ENCODE results near the gene BTBD8. TPM values are rescaled to one million over a fixed set of nuclear protein-coding genes. Genes with fewer than 3 reads are reported as not detected.

The BTBD8 gene
- total RNA-seq, 1 experiment from 2014 or later, result 2.8 TPM

- BruUV-seq (replicated peaks), result no TSS peak
- TF ChIP-seq SIN3A (IDR thresholded peaks at IDR 0.05; ENCODE audit: low read depth) (no peak), EGR1 (IDR thresholded peaks at IDR 0.05; ENCODE audit: low read depth) (no peak), POLR2A (IDR thresholded peaks at IDR 0.05; ENCODE audit: borderline replicate concordance, extremely low read depth, insufficient read depth, insufficient read length) (no peak)
- TF ChIP-seq, protein P1, sequence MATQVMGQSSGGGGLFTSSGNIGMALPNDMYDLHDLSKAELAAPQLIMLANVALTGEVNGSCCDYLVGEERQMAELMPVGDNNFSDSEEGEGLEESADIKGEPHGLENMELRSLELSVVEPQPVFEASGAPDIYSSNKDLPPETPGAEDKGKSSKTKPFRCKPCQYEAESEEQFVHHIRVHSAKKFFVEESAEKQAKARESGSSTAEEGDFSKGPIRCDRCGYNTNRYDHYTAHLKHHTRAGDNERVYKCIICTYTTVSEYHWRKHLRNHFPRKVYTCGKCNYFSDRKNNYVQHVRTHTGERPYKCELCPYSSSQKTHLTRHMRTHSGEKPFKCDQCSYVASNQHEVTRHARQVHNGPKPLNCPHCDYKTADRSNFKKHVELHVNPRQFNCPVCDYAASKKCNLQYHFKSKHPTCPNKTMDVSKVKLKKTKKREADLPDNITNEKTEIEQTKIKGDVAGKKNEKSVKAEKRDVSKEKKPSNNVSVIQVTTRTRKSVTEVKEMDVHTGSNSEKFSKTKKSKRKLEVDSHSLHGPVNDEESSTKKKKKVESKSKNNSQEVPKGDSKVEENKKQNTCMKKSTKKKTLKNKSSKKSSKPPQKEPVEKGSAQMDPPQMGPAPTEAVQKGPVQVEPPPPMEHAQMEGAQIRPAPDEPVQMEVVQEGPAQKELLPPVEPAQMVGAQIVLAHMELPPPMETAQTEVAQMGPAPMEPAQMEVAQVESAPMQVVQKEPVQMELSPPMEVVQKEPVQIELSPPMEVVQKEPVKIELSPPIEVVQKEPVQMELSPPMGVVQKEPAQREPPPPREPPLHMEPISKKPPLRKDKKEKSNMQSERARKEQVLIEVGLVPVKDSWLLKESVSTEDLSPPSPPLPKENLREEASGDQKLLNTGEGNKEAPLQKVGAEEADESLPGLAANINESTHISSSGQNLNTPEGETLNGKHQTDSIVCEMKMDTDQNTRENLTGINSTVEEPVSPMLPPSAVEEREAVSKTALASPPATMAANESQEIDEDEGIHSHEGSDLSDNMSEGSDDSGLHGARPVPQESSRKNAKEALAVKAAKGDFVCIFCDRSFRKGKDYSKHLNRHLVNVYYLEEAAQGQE (IDR thresholded peaks at IDR 0.05; ENCODE audit: low read depth), result no peak
- TF ChIP-seq, protein P2, sequence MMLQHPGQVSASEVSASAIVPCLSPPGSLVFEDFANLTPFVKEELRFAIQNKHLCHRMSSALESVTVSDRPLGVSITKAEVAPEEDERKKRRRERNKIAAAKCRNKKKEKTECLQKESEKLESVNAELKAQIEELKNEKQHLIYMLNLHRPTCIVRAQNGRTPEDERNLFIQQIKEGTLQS (IDR thresholded peaks at IDR 0.05), result no peak
- intact Hi-C loops (cut with micrococcal nuclease), result no loop called here
- H3K79me2 ChIP-seq (ENCODE audit: insufficient read depth, low read length), result no peaks in the 10 kb centered on the region
- ATAC-seq, result no peak
- ChIA-PET CTCF (no interaction called here), POLR2A (no interaction called here), RAD21 (ENCODE audit: low non-redundant PET in 1 of 2, low total read pairs in 2 of 2, uncharacterized antibody in 2 of 2, unreplicated experiment in 2 of 2) (no interaction called here)
- H4K20me1 ChIP-seq (ENCODE audit: insufficient read depth), result no peaks in the 10 kb centered on the region
- no peak overlapping the region for H2AFZ ChIP-seq (ENCODE audit: low read depth, low read length, poor library complexity, severe bottlenecking)
- H3K36me3 ChIP-seq (ENCODE audit: control insufficient read depth in 1 of 2, insufficient read depth in 2 of 2, low read length in 2 of 2), result no peaks in the 10 kb centered on the region
- no peak overlapping the region for H3K4me2 ChIP-seq (ENCODE audit: low read length)
- no peak overlapping the region for H3K27ac ChIP-seq (ENCODE audit: low read depth, low read length)
- no peaks in the 10 kb centered on the region for H3K9me3 ChIP-seq (ENCODE audit: control insufficient read depth in 1 of 2, insufficient read depth in 1 of 2, low read depth in 1 of 2, low read length in 2 of 2)
- no peaks in the 10 kb centered on the region for H3K4me1 ChIP-seq (ENCODE audit: control insufficient read depth in 1 of 2, insufficient read depth in 2 of 2, low read length in 2 of 2)
- DNase-seq (ENCODE audit: low read depth, low spot score), result no peak
- H3K9me2 ChIP-seq (ENCODE audit: insufficient read depth), result no peaks in the 10 kb centered on the region
- no peak overlapping the region for H3K4me3 ChIP-seq (replicated peaks in 1 of 2; ENCODE audit: low read depth in 1 of 2, low read length in 2 of 2)
- no peaks in the 10 kb centered on the region for H3K27me3 ChIP-seq (ENCODE audit: insufficient read depth, low read length)
- H3K9ac ChIP-seq (ENCODE audit: low read length), result no peak overlapping the region
Measured at GRCh38 chr1:92038695-92039346, 41.3 kb upstream of the BTBD8 start.

- DNase-seq (ENCODE audit: low read depth, low spot score) (no peak), ATAC-seq (no peak)
- Histone ChIP-seq H4K20me1 (ENCODE audit: insufficient read depth) (no peaks in the 10 kb centered on the region), H3K9me3 (ENCODE audit: control insufficient read depth in 1 of 2, insufficient read depth in 1 of 2, low read depth in 1 of 2, low read length in 2 of 2) (no peaks in the 10 kb centered on the region), H2AFZ (ENCODE audit: low read depth, low read length, poor library complexity, severe bottlenecking) (no peak overlapping the region), H3K79me2 (ENCODE audit: insufficient read depth, low read length) (no peaks in the 10 kb centered on the region), H3K9ac (ENCODE audit: low read length) (no peak overlapping the region), H3K9me2 (ENCODE audit: insufficient read depth) (no peaks in the 10 kb centered on the region), H3K4me2 (ENCODE audit: low read length) (no peak overlapping the region), H3K27me3 (ENCODE audit: insufficient read depth, low read length) (no peaks in the 10 kb centered on the region), H3K4me1 (ENCODE audit: control insufficient read depth in 1 of 2, insufficient read depth in 2 of 2, low read length in 2 of 2) (no peaks in the 10 kb centered on the region), H3K4me3 (replicated peaks in 1 of 2; ENCODE audit: low read depth in 1 of 2, low read length in 2 of 2) (no peak overlapping the region), H3K36me3 (ENCODE audit: control insufficient read depth in 1 of 2, insufficient read depth in 2 of 2, low read length in 2 of 2) (no peaks in the 10 kb centered on the region), H3K27ac (ENCODE audit: low read depth, low read length) (no peak overlapping the region)
- ChIA-PET CTCF (no interaction called here), RAD21 (ENCODE audit: low non-redundant PET in 1 of 2, low total read pairs in 2 of 2, uncharacterized antibody in 2 of 2, unreplicated experiment in 2 of 2) (no interaction called here), POLR2A (no interaction called here)
- intact Hi-C loops (cut with micrococcal nuclease), result no loop called here
- no TSS peak for BruUV-seq (replicated peaks)
- no peak for TF ChIP-seq SP1 (IDR thresholded peaks at IDR 0.05; ENCODE audit: low read depth)
- TF ChIP-seq CBX3 (IDR thresholded peaks at IDR 0.05; ENCODE audit: low read depth), result no peak
- TF ChIP-seq ZBTB33 (IDR thresholded peaks at IDR 0.05; ENCODE audit: extremely low read depth, insufficient replicate concordance, low read length), result no peak
- no peak for TF ChIP-seq ELF1 (IDR thresholded peaks at IDR 0.05; ENCODE audit: borderline replicate concordance, low read depth)
- no peak for TF ChIP-seq JUND (IDR thresholded peaks at IDR 0.05)
- no peak for TF ChIP-seq EZH2phosphoT487 (IDR thresholded peaks at IDR 0.05; ENCODE audit: borderline replicate concordance)
- no peak for TF ChIP-seq EGR1 (IDR thresholded peaks at IDR 0.05; ENCODE audit: low read depth)
- TF ChIP-seq EZH2 (IDR thresholded peaks at IDR 0.05), result no peak
- TF ChIP-seq RAD21 (IDR thresholded peaks at IDR 0.05; ENCODE audit: low read depth), result no peak
- TF ChIP-seq TCF7L2 (IDR thresholded peaks at IDR 0.05; ENCODE audit: borderline replicate concordance, extremely low read depth, insufficient read depth, insufficient read length), result no peak
- TF ChIP-seq FOSL1 (IDR thresholded peaks at IDR 0.05; ENCODE audit: low read depth), result no peak
- TF ChIP-seq, protein P2 (IDR thresholded peaks at IDR 0.05), result no peak
- TF ChIP-seq SRF (IDR thresholded peaks at IDR 0.05; ENCODE audit: low read depth), result no peak
Measured at GRCh38 chr1:92040971-92041370, 39.2 kb upstream of the BTBD8 start.

Data from HCT116 (cell line).